GM18508 (cell line): ENCODE measurements around the gene IMPDH2.

ENCODE experiments used
- ATAC-seq: cut with Tn5 transposase; IDR thresholded peaks from one replicate; pipeline ENCODE4 v1.9.1; 2021; ENCODE audit warnings: moderate number of reproducible peaks; ENCODE audit not compliant: insufficient read depth, unreplicated experiment

IMPDH2 gene

GRCh38 chr3:48985831-48986376, 43.3 kb downstream of the IMPDH2 start:
- ATAC-seq: no peak

GRCh38 chr3:48984663-48985062, 44.5 kb downstream of the IMPDH2 start:
- ATAC-seq: no peak

DNA sequence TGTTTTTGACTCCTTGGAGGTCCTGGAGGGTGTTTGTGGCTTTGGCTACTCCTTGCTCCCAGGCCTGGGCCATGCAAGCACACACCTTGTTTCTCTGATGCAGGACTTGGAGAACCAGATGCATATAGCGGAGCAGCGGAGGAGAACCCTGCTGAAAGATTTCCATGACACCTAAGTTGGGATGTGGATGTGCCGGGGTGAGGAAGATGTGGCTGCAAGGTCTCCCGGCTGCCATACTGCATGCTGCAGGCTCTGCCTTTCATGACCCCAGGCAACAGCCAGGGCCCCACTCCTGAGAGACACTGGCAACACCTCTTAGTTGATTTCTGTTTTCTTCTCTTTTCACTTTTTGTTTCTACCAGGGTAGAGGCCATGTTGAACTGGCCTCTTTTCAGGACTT, 46.1 kb downstream of the IMPDH2 start:
- no peak for ATAC-seq

- no peak for ATAC-seq
These were observed 46.5 kb downstream of the IMPDH2 start for GRCh38 chr3:48982686-48983085.

DNA sequence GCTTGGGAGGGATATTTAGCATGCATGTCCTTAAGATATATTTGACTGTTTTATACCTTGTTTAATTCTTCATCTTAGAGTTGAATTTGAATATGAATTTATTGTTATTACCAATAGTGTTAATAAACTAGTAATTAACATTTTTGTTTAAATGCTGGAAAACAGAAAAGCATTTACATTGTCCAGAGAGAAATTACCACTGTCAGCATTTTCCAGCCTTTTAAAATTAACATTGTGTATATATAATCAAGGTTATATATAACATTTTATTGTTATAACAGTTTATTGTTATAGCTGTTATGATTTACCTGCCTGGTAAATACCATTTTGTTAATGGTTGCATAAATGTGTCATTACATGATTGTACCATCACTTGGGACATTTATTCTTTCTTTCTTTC, 47.2 kb downstream of the IMPDH2 start:
- ATAC-seq: no peak

- no peak for ATAC-seq
These were observed 48.9 kb downstream of the IMPDH2 start for GRCh38 chr3:48980295-48980694.

DNA sequence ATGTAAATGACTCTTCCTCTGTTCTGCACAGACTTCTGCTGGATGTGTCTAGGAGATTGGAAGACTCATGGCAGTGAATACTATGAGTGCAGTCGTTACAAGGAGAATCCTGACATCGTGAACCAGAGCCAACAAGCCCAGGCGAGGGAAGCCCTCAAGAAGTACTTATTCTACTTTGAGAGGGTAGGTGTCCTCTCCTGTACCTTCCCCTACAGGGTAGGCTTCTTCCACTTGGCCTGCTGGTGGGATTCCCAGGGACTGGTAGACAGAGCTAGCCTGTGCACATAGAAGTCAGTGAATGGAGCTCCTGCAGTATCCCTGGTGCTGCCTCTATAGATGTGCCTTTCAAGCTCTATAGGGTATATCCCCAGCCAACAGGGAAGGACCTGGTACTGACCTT, 49.7 kb downstream of the IMPDH2 start:
- no peak for ATAC-seq
